DND-41 (cell line): ENCODE data around the gene PDS5A.

Experiments used
- CTCF ChIP-seq: IDR thresholded peaks from 2 replicates; pipeline ENCODE4 v1.5.1; 2012; ENCODE audit warnings: borderline replicate concordance, low read length, moderate library complexity, mild to moderate bottlenecking; ENCODE audit not compliant: poor library complexity, severe bottlenecking; ENCODE audit errors: extremely low read depth
- EZH2 ChIP-seq: IDR thresholded peaks from 3 replicates; pipeline ENCODE4 v1.6.1; 2012; ENCODE audit warnings: borderline replicate concordance, low read depth, mild to moderate bottlenecking, moderate library complexity, low read length, inconsistent platforms; ENCODE audit not compliant: severe bottlenecking

- no peak for TF ChIP-seq EZH2
- no peak for TF ChIP-seq CTCF
Observed at GRCh38 chr4:39792128-39792527, 185.6 kb downstream of the PDS5A start.
